Measurements from ENCODE around the gene TNFRSF25.

TNFRSF25 gene

GRCh38 chr1:6461538-6462411 lies 4.2 kb downstream of the TNFRSF25 start:
- H3K4me3 ChIP-seq (ENCODE audit: low read depth, low read length, poor library complexity, severe bottlenecking), result no peak overlapping the region
- H3K9me2 ChIP-seq (ENCODE audit: low read depth, low read length), result no peaks in the 10 kb centered on the region
- H3K36me3 ChIP-seq (ENCODE audit: insufficient read depth, low read length), result no peaks in the 10 kb centered on the region
- no peaks in the 10 kb centered on the region for H3K9me3 ChIP-seq (ENCODE audit: low read length)
- H3K27ac ChIP-seq (ENCODE audit: low read depth, low read length, poor library complexity, severe bottlenecking), result no peak overlapping the region
- H3F3A ChIP-seq (ENCODE audit: insufficient read depth, low read length), result no peaks in the 10 kb centered on the region
- peaks cover 11% of the 10 kb centered on the region for H3K4me1 ChIP-seq (ENCODE audit: insufficient read depth, low read length, severe bottlenecking)
- no peak for TF ChIP-seq CTCF (IDR thresholded peaks at IDR 0.05; ENCODE audit: low read length)
- no peak for TF ChIP-seq EZH2 (IDR thresholded peaks at IDR 0.05; ENCODE audit: borderline replicate concordance, low read length)
- H3K79me2 ChIP-seq (ENCODE audit: insufficient read depth, low read length), result no peaks in the 10 kb centered on the region
- no peak overlapping the region for H3K4me2 ChIP-seq (ENCODE audit: low read length)
- H3K27me3 ChIP-seq (ENCODE audit: insufficient read depth, low read length), result 0 out of 2 replicates have a peak, but pooled peaks cover 16% of the 10 kb centered on the region
- no peak overlapping the region for H3K9ac ChIP-seq (ENCODE audit: low read length)
- no peaks in the 10 kb centered on the region for H4K20me1 ChIP-seq (ENCODE audit: insufficient read depth, low read length)
- no peak overlapping the region for H2AFZ ChIP-seq (ENCODE audit: low read length)

- no peak overlapping the region for H2AFZ ChIP-seq (ENCODE audit: low read length)
- no peaks in the 10 kb centered on the region for H3K79me2 ChIP-seq (ENCODE audit: insufficient read depth, low read length)
- H3K27ac ChIP-seq (ENCODE audit: low read depth, low read length, poor library complexity, severe bottlenecking), result no peak overlapping the region
- no peak overlapping the region for H3K4me3 ChIP-seq (ENCODE audit: low read depth, low read length, poor library complexity, severe bottlenecking)
- H3K4me2 ChIP-seq (ENCODE audit: low read length), result no peak overlapping the region
- no peaks in the 10 kb centered on the region for H3F3A ChIP-seq (ENCODE audit: insufficient read depth, low read length)
- no peaks in the 10 kb centered on the region for H3K36me3 ChIP-seq (ENCODE audit: insufficient read depth, low read length)
- TF ChIP-seq CTCF (IDR thresholded peaks at IDR 0.05; ENCODE audit: low read length) (no peak), EZH2 (IDR thresholded peaks at IDR 0.05; ENCODE audit: borderline replicate concordance, low read length) (no peak)
- H3K27me3 ChIP-seq (ENCODE audit: insufficient read depth, low read length), result 0 out of 2 replicates have a peak, but pooled peaks cover 13% of the 10 kb centered on the region
- H3K9me2 ChIP-seq (ENCODE audit: low read depth, low read length), result no peaks in the 10 kb centered on the region
- H3K9ac ChIP-seq (ENCODE audit: low read length), result no peak overlapping the region
- H3K4me1 ChIP-seq (ENCODE audit: insufficient read depth, low read length, severe bottlenecking), result peaks cover 11% of the 10 kb centered on the region
- no peaks in the 10 kb centered on the region for H4K20me1 ChIP-seq (ENCODE audit: insufficient read depth, low read length)
- no peaks in the 10 kb centered on the region for H3K9me3 ChIP-seq (ENCODE audit: low read length)
These were observed 4.9 kb downstream of the TNFRSF25 start for GRCh38 chr1:6461051-6461530.

GRCh38 chr1:6460301-6461050 lies 5.5 kb downstream of the TNFRSF25 start:
- H3K27me3 ChIP-seq (ENCODE audit: insufficient read depth, low read length), result 0 out of 2 replicates have a peak, but pooled peaks cover 13% of the 10 kb centered on the region
- H3K27ac ChIP-seq (ENCODE audit: low read depth, low read length, poor library complexity, severe bottlenecking), result no peak overlapping the region
- peaks cover 11% of the 10 kb centered on the region for H3K4me1 ChIP-seq (ENCODE audit: insufficient read depth, low read length, severe bottlenecking)
- no peaks in the 10 kb centered on the region for H3K36me3 ChIP-seq (ENCODE audit: insufficient read depth, low read length)
- no peaks in the 10 kb centered on the region for H3F3A ChIP-seq (ENCODE audit: insufficient read depth, low read length)
- TF ChIP-seq EZH2 (IDR thresholded peaks at IDR 0.05; ENCODE audit: borderline replicate concordance, low read length) (no peak), CTCF (IDR thresholded peaks at IDR 0.05; ENCODE audit: low read length) (no peak)
- no peaks in the 10 kb centered on the region for H3K9me3 ChIP-seq (ENCODE audit: low read length)
- H3K79me2 ChIP-seq (ENCODE audit: insufficient read depth, low read length), result no peaks in the 10 kb centered on the region
- H2AFZ ChIP-seq (ENCODE audit: low read length), result no peak overlapping the region
- H3K9ac ChIP-seq (ENCODE audit: low read length), result no peak overlapping the region
- peak overlapping the region; percentile 42; the same call in 1 of the 2 replicates for H3K4me2 ChIP-seq (ENCODE audit: low read length)
- no peaks in the 10 kb centered on the region for H4K20me1 ChIP-seq (ENCODE audit: insufficient read depth, low read length)
- no peaks in the 10 kb centered on the region for H3K9me2 ChIP-seq (ENCODE audit: low read depth, low read length)
- no peak overlapping the region for H3K4me3 ChIP-seq (ENCODE audit: low read depth, low read length, poor library complexity, severe bottlenecking)

Measured in OCI-LY1 (cell line).